D721Med (cell line): ENCODE data around the gene BCO1.

Experiments
- DNase-seq: peaks from one replicate; pipeline ENCODE4 v3.0.0; 2011; ENCODE audit warnings: low spot score; ENCODE audit not compliant: insufficient read length
- FAIRE-seq: peaks from 2 replicates; lab custom pipeline; 2011; peaks lifted over from hg19 to GRCh38; lab: Jason Lieb, UNC
- TF ChIP-seq, protein P1 (sequence below): IDR thresholded peaks from 2 replicates; pipeline ENCODE4 v1.5.1; 2012; ENCODE audit warnings: mild to moderate bottlenecking, control low read depth; ENCODE audit not compliant: insufficient read depth; ENCODE audit errors: missing control alignments

The BCO1 gene

GRCh38 chr16:81238296-81239011 is at the start of gene BCO1:
TSS of gene BCO1 (plus strand) at chr16:81238689. CDS start at chr16:81238909, 220 bp downstream.
- DNase-seq = no peak
- TF ChIP-seq, protein P1, sequence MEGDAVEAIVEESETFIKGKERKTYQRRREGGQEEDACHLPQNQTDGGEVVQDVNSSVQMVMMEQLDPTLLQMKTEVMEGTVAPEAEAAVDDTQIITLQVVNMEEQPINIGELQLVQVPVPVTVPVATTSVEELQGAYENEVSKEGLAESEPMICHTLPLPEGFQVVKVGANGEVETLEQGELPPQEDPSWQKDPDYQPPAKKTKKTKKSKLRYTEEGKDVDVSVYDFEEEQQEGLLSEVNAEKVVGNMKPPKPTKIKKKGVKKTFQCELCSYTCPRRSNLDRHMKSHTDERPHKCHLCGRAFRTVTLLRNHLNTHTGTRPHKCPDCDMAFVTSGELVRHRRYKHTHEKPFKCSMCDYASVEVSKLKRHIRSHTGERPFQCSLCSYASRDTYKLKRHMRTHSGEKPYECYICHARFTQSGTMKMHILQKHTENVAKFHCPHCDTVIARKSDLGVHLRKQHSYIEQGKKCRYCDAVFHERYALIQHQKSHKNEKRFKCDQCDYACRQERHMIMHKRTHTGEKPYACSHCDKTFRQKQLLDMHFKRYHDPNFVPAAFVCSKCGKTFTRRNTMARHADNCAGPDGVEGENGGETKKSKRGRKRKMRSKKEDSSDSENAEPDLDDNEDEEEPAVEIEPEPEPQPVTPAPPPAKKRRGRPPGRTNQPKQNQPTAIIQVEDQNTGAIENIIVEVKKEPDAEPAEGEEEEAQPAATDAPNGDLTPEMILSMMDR = no peak
- FAIRE-seq = no peak

DNA sequence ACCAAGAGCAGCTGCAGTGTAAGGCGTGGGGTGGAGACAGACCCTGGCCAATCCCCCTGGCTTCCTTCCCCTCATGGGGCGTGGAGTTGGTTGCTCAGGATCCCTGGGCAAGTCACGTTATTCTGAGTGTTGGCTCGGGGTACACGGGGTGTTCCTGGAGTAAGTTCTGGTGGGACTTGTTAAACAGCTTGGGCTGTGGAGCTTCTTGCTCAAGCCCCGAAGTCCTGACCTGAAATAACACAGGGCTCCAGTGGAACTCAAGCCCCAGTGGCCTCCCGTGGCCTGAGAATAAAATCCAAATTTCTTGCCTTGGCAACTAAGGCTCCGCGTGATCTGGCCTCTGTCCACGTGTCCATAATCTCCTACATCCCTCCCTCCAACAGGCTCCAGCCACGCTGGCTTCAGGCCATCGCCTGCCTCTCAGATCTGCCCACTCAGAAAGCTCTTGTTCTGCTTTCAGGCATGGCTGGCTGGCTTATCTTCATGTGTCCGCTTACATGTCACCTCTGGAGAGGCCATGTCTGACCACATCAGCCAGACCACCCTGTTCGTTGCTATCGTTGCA is 49.3 kb upstream of the BCO1 start:
- FAIRE-seq = no peak
- no peak for DNase-seq
- TF ChIP-seq, protein P1 = no peak

- FAIRE-seq (no peak), DNase-seq (no peak)
- TF ChIP-seq, protein P1 = no peak
Measured at GRCh38 chr16:81190667-81191066, 47.8 kb upstream of the BCO1 start.

DNA sequence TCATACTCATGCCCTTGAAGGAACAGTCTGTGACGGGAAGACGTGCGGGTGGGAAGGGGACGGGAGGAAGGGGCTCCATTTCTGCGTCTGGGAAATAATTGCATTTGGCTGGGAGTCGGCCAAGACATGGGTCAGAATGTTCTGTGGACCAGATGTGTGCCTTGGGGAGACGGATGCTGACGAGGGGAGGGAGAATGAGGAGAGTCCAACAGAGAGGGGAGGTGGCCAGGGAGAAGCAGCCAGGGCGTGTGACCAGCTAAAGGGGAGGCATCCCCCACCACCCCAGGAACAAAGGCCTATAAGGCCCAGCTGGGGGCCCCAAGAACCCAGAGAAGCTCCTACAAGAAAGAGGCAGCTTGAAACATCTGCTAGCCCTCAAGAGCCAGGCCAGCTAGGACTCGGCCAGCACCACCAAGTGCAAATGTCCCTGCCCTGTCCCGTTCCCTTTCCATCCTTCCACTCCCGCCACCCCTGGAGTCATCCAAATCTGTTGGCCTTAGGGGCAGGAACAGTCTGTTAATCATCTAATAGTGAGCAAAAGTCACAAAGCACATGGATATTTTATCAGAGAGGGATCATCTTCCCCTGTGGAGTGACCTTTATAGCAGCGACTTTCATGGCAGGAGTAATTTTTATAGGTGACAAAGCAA is 42.5 kb upstream of the BCO1 start:
- TF ChIP-seq, protein P1 = no peak
- FAIRE-seq (no peak), DNase-seq (no peak)

DNA sequence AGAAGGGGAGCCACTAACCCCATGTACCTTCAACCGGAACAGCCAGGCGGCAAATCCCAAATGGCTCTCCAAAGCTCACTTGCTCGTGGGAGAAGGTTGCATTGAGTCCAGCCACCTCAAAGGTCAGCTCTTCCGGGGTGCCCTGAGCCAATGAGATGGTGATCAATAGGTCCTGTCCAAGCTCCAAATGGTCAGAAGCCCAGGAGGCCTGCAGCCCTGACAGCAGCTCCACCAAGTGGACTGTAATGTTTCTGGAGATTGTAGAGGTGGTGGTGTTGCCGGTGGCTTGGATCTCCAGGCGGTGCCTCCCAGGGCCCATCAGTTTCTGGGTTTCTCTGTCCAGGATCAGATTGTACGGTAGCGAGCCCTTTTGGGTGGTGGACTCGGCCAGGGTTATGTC is 39.9 kb upstream of the BCO1 start:
- TF ChIP-seq, protein P1 = no peak
- FAIRE-seq (no peak), DNase-seq (no peak)

- FAIRE-seq (no peak), DNase-seq (no peak)
- TF ChIP-seq, protein P1 = no peak
Measured at GRCh38 chr16:81201267-81201666, 37.2 kb upstream of the BCO1 start.
